A549 (cell line): Measurements from ENCODE around the gene MAT1A.

ENCODE experiments used
- CEBPB ChIP-seq, 2 experiments: fragments of >200 bp in 1 of 2; sonication (Bioruptor Twin) in 1 of 2; formaldehyde crosslinking in 1 of 2; IDR thresholded peaks; 2 replicates each; pipeline ENCODE4 v1.6.1; 2012 to 2016
- CTCF ChIP-seq: fragments of >200 bp; sonication (Bioruptor Twin); formaldehyde crosslinking; IDR thresholded peaks from 3 replicates; pipeline ENCODE4 v1.5.1; 2016
- EP300 ChIP-seq, 2 experiments: fragments of >200 bp; sonication (Bioruptor Twin); formaldehyde crosslinking; IDR thresholded peaks; 2 replicates in 1 of 2; 3 replicates in 1 of 2; pipeline ENCODE4 v1.6.1; 2016 to 2017
- RFX5 ChIP-seq: fragments of 450-650 bp; IDR thresholded peaks from 2 replicates; pipeline ENCODE4 v1.7.1; 2014; ENCODE audit warnings: antibody characterized with exemption, mild to moderate bottlenecking, moderate library complexity

- no peak for TF ChIP-seq CTCF
- no peak for TF ChIP-seq RFX5
- TF ChIP-seq EP300 (IDR thresholded peaks at IDR 0.05): no peak
- TF ChIP-seq CEBPB (IDR thresholded peaks at IDR 0.05): no peak
Measured at GRCh38 chr10:80268266-80268665, 21.2 kb downstream of the MAT1A start.
